ENCODE measurements around the gene SLC15A4. TPM values are rescaled to one million over a fixed set of nuclear protein-coding genes. Genes with fewer than 3 reads are reported as not detected.

SLC15A4 gene
- polyA plus RNA-seq, 3 donors: 5.4 to 46.6 (median 14.8) TPM

DNA sequence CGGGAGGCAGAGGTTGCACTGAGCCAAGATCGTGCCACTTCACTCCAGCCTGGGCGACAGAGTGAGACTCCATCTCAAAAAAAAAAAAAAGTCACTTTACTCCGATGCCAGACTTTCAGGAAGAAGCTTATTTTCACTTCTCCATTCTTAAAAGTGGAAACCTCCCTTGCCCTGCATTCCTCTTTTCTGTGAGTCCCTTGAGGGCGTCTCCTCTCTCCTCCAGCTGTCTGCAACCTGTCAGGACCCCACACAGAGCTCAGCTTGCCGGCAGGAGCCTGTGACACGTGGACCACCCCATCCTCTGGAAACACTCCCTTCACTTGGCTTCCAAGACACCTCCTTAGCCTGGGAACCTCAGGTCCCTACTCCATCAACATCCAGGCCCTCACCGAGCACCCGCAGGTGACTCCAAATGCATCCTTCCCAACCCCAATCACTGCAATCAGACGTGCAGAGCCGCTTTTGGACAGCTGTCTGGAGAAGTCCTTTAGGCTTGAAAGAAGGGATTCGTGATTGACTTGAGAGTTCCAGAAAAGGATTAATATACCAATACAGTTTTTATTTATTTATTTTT, 34.3 kb downstream of the SLC15A4 start:
- peak overlapping the region in 1 of 3 experiments; percentile 55 for H3K4me3 ChIP-seq (replicated peaks in 1 of 3; ENCODE audit: low read depth in 2 of 3, low read length in 3 of 3)
- H3K4me1 ChIP-seq (ENCODE audit: control insufficient read depth in 1 of 2, insufficient read depth in 2 of 2, low read length in 2 of 2): peaks cover 44 to 66% of the 10 kb centered on the region in 2 donors
- peak overlapping the region; percentile 84 to 94 (median 90) for H3K27ac Mint-ChIP-seq
- peak overlapping the region; percentile 56 to 83 for H3K27ac ChIP-seq (ENCODE audit: low read depth in 1 of 2, low read length in 2 of 2)
- intact Hi-C loops (cut with micrococcal nuclease): no loop called here
- H3K9ac ChIP-seq (ENCODE audit: insufficient read depth, low read length, poor library complexity, severe bottlenecking): no peak overlapping the region
- no peaks in the 10 kb centered on the region for H3K27me3 ChIP-seq (ENCODE audit: control insufficient read depth in 2 of 2, insufficient read depth in 2 of 2, low read length in 2 of 2)
- peaks cover 0 to 3% (median 1%) of the 10 kb centered on the region in 3 donors for H3K27me3 Mint-ChIP-seq (ENCODE audit: low read depth in 3 of 3)
- no peaks in the 10 kb centered on the region for H3K9me3 ChIP-seq (replicated peaks in 1 of 2; ENCODE audit: control insufficient read depth in 1 of 2, insufficient read depth in 1 of 2, low read length in 2 of 2)
- 2% methylated on average over 6 of the region's 12 CpGs for WGBS (ENCODE audit: insufficient coverage)
- peak; percentile 65 to 80 (median 75) for DNase-seq
- H2AFZ ChIP-seq (ENCODE audit: insufficient read depth, low read depth, low read length, poor library complexity, severe bottlenecking): peak overlapping the region; percentile 63
- TF ChIP-seq, protein P1, sequence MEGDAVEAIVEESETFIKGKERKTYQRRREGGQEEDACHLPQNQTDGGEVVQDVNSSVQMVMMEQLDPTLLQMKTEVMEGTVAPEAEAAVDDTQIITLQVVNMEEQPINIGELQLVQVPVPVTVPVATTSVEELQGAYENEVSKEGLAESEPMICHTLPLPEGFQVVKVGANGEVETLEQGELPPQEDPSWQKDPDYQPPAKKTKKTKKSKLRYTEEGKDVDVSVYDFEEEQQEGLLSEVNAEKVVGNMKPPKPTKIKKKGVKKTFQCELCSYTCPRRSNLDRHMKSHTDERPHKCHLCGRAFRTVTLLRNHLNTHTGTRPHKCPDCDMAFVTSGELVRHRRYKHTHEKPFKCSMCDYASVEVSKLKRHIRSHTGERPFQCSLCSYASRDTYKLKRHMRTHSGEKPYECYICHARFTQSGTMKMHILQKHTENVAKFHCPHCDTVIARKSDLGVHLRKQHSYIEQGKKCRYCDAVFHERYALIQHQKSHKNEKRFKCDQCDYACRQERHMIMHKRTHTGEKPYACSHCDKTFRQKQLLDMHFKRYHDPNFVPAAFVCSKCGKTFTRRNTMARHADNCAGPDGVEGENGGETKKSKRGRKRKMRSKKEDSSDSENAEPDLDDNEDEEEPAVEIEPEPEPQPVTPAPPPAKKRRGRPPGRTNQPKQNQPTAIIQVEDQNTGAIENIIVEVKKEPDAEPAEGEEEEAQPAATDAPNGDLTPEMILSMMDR (IDR thresholded peaks at IDR 0.05): no peak
- H3K4me3 Mint-ChIP-seq: peak overlapping the region; percentile 64 to 76
- peaks cover 34 to 41% of the 10 kb centered on the region in 2 donors for H3K36me3 Mint-ChIP-seq
- no peaks in the 10 kb centered on the region for H3K9me3 Mint-ChIP-seq
- peaks cover 56% of the 10 kb centered on the region for H3K4me1 Mint-ChIP-seq
- H3K79me2 ChIP-seq (ENCODE audit: insufficient read depth, low read length): peaks cover 19% of the 10 kb centered on the region
- peaks cover 22 to 29% of the 10 kb centered on the region in 2 donors for H3K36me3 ChIP-seq (replicated peaks in 1 of 2; ENCODE audit: control insufficient read depth in 1 of 2, insufficient read depth in 2 of 2, low read length in 2 of 2)
- H4K20me1 ChIP-seq (ENCODE audit: insufficient read depth, low read length): no peaks in the 10 kb centered on the region
- H3K4me2 ChIP-seq (replicated peaks; ENCODE audit: extremely low read depth, low read length, poor library complexity, severe bottlenecking): peak overlapping the region; percentile 65

DNA sequence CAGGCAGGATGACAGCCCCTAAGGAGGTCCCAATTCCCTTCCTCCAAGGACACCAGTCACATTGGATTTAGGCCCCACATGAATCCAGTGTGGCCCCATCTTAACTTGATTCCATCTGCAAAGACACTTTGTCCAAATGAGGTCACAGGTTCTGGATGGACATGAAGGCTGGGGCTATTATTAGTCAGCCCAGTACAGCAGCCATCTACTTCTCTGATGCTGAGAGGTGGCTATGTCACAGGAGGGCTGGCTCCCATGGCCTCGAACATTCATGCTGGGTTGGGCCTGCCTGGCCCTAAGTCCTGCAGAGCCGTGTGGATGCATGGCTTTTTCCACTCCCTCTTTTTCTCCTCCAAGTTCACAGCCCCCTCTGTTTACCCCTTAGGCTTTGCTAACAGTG, 35.9 kb downstream of the SLC15A4 start:
- Mint-ChIP-seq H3K36me3 (peaks cover 23 to 27% of the 10 kb centered on the region in 2 donors), H3K4me1 (peaks cover 57% of the 10 kb centered on the region), H3K4me3 (no peak overlapping the region), H3K27me3 (ENCODE audit: low read depth in 3 of 3) (peaks cover 0 to 5% (median 3%) of the 10 kb centered on the region in 3 donors), H3K9me3 (peaks cover 0 to 2% (median 0%) of the 10 kb centered on the region in 7 donors), H3K27ac (peak overlapping the region in 1 of 7 donors; percentile 57)
- H4K20me1 ChIP-seq (ENCODE audit: insufficient read depth, low read length): no peaks in the 10 kb centered on the region
- H3K4me3 ChIP-seq (replicated peaks in 1 of 3; ENCODE audit: low read depth in 2 of 3, low read length in 3 of 3): no peak overlapping the region
- peaks cover 8% of the 10 kb centered on the region for H3K79me2 ChIP-seq (ENCODE audit: insufficient read depth, low read length)
- no peak overlapping the region for H3K4me2 ChIP-seq (replicated peaks; ENCODE audit: extremely low read depth, low read length, poor library complexity, severe bottlenecking)
- intact Hi-C loops (cut with micrococcal nuclease): no loop called here
- H3K9me3 ChIP-seq (replicated peaks in 1 of 2; ENCODE audit: control insufficient read depth in 1 of 2, insufficient read depth in 1 of 2, low read length in 2 of 2): no peaks in the 10 kb centered on the region
- H3K9ac ChIP-seq (ENCODE audit: insufficient read depth, low read length, poor library complexity, severe bottlenecking): no peak overlapping the region
- TF ChIP-seq, protein P1 (IDR thresholded peaks at IDR 0.05): no peak
- no peak overlapping the region for H2AFZ ChIP-seq (ENCODE audit: insufficient read depth, low read depth, low read length, poor library complexity, severe bottlenecking)
- 100% methylated on average over 2 of the region's 2 CpGs for WGBS (ENCODE audit: insufficient coverage)
- no peak overlapping the region for H3K27ac ChIP-seq (ENCODE audit: low read depth in 1 of 2, low read length in 2 of 2)
- peaks cover 39 to 62% of the 10 kb centered on the region in 2 donors for H3K4me1 ChIP-seq (ENCODE audit: control insufficient read depth in 1 of 2, insufficient read depth in 2 of 2, low read length in 2 of 2)
- peaks cover 20 to 23% of the 10 kb centered on the region in 2 donors for H3K36me3 ChIP-seq (replicated peaks in 1 of 2; ENCODE audit: control insufficient read depth in 1 of 2, insufficient read depth in 2 of 2, low read length in 2 of 2)
- DNase-seq: no peak
- H3K27me3 ChIP-seq (ENCODE audit: control insufficient read depth in 2 of 2, insufficient read depth in 2 of 2, low read length in 2 of 2): no peaks in the 10 kb centered on the region

All from CD14-positive monocyte (primary cell).